Measurements from ENCODE around the gene DNASE1L2.

DNASE1L2 gene

DNA sequence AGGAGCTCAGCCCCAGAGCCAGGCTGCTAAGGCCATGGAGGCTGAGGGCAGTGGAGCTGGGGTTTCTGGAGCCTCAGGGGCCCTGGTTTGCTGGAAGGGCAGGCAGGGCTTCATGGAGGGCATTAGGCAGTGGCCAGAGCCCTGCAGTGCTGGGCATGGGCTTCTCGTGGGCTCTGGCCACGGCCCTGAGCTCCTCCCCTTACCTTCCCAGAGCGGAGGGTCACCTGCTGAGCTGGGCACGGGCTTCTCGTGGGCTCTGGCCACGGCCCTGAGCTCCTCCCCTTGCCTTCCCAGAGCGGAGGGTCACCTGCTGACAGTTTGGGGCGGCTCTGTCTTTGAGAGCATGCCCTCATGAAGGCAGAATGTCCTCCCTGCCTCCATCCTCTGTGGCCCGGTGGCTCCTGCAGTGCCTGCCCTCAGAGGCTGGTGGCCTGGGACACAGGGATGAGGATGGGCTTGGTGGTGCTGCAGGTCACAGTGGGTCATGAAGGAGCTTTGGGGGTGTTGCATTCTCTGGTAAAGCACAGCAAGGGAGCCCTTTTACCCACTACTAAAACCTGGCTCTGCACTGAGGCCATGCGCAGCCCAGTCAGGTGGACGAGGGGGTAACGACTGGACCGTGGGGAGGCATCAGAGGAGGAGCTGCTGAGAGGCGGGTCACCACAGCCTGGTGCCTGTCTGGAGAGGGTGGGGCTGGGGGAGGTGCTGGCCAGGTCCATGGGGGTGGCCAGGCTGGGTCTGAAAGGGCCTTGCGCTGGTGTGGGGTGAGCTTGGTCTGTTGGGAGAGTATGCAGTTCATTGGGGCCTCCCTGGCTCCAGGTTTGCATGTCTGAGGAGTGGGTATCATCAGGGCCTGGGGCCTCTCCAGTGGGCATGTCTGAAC is 34.6 kb downstream of the DNASE1L2 start:
- peaks cover 3% of the 10 kb centered on the region for H3K36me3 ChIP-seq (replicated peaks)
- in situ Hi-C loops (cut with MboI; ENCODE audit: low sequenced_read_pairs) = no loop called here
- no peak overlapping the region for H3K4me3 ChIP-seq
- H3K9me3 ChIP-seq = no peaks in the 10 kb centered on the region
- H3K27me3 ChIP-seq (ENCODE audit: low read depth) = no peaks in the 10 kb centered on the region
- DNase-seq (ENCODE audit: low spot score in 2 of 2) = no peak
- peaks cover 5% of the 10 kb centered on the region for H3K4me1 ChIP-seq

DNA sequence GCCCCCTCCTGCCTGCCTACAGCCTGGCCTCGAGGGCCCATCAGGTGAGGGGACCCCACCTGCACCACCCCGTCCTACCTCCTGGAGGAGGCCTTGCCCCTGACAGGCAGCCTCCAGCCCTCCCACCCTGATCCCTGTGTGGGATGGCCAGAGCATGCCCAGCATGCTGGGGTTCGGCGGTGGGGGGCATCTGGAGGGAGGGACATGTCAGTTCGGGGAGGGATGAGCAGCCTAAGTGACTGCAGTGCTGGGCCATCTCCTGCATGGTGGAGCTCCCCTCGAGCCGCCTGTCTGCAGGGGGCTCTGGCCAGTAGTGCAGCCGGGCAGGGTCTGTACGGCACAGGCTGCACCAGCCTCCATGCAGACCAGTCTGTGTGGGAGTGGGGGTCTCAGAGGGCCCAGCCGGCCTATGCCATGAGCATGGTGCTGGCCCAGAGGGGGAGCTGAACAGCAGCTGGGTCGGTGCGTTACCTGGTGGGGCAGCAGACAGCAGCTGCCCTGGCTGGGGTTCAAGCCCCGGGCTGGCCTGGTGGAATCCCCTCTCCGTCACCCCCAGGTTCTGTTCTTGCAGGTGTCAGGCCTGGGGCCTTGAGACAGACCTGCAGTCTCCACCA is 35.7 kb downstream of the DNASE1L2 start:
- in situ Hi-C loops (cut with MboI; ENCODE audit: low sequenced_read_pairs) = no loop called here
- H3K4me1 ChIP-seq = peaks cover 5% of the 10 kb centered on the region
- no peak overlapping the region for H3K4me3 ChIP-seq

DNA sequence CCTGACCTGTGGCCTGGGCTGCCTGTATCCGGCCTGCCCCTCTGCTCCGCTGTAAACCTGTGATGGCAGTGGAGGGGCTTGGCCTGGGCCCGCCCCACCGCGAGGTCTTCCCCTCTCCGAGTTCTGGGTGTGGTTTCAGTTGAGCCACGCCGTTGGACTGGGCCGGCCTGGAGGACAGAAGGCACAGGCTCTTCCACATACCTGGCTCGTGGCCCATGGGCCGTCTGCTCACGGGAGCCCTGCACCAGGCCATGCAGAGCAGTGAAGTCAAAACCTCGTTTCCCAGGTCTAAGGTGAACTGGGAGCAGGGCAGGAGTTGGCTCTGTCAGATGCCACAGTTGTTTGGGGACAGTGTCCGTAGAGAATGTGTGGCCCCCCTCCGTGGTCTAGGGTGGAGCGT is 37.2 kb downstream of the DNASE1L2 start:
- Histone ChIP-seq H3K4me1 (peaks cover 5% of the 10 kb centered on the region), H3K27me3 (ENCODE audit: low read depth) (no peaks in the 10 kb centered on the region), H3K9me3 (no peaks in the 10 kb centered on the region), H3K36me3 (replicated peaks) (peaks cover 3% of the 10 kb centered on the region), H3K4me3 (no peak overlapping the region)
- in situ Hi-C loops (cut with MboI; ENCODE audit: low sequenced_read_pairs) = no loop called here
- DNase-seq (ENCODE audit: low spot score in 2 of 2) = no peak

More for the DNA sequence above, 35.7 kb downstream of the DNASE1L2 start:
- no peak for DNase-seq (ENCODE audit: low spot score in 2 of 2)
- Histone ChIP-seq H3K36me3 (replicated peaks) (no peaks in the 10 kb centered on the region), H3K9me3 (no peaks in the 10 kb centered on the region), H3K27me3 (ENCODE audit: low read depth) (no peaks in the 10 kb centered on the region)

DNA sequence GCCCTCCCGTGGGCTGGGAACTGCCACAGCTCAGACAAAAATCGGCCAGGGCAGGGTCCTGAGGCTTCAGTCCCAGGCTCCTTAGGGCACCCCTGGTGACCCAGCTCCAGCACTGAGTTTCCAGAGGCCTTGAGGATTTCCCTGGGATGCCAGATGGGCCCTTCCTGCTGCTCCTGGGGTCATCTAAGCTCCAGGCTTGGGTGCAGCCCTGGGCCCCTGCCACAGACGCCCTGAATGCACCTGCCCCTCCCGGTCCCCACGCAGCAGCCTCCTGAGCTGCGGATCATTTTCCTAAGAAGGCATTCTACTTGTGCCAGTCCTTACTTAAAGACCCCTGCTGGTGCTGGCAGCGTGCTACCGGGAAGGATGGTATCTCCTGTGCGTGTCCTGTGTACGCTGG is 37.7 kb downstream of the DNASE1L2 start:
- in situ Hi-C loops (cut with MboI; ENCODE audit: low sequenced_read_pairs) = no loop called here
- Histone ChIP-seq H3K4me1 (peaks cover 5% of the 10 kb centered on the region), H3K9me3 (no peaks in the 10 kb centered on the region), H3K36me3 (replicated peaks) (peaks cover 3% of the 10 kb centered on the region), H3K27me3 (ENCODE audit: low read depth) (no peaks in the 10 kb centered on the region), H3K4me3 (no peak overlapping the region)
- no peak for DNase-seq (ENCODE audit: low spot score in 2 of 2)

DNA sequence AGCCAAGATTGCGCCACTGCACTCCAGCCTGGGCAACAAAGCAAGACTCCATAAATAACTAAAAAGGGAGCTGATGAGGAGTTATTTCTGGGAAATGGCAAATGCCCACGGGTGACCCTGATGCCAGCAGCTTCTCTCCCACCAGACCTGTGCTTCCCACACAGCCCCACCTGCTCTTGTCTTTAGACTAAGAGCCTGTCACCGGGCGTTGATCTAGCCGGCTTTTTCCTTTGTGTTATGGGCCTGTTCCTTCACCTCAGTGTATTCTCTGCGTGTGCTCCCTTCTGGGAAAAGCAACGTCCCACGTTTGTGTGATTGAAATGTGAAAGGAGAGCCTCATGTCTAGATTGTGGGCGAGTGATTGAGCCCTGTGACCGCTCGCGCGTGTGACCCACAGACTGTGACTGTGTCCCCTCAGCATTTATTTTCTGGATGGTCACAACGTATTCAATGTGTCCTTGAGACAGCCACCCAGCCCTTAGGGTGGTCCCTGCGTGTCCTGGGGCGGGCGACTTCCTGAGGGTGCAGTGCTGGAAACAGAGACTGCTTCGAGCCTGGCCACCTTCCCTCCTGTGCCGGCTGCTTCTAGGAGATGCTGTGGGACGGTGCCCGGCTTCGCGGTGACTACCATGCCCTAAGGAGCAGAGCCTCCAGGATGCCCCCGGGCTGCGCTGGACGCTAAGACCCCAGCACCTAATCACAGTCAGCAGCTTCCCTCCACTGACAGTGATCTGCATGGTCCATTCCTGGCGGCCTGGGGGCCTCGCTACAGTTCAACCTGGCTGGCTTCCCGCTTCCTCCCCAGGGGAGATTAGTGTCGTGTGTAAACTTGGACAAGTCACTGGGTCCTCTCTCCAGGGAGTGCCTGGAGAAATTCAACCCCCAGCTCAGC is 39.5 kb downstream of the DNASE1L2 start:
- in situ Hi-C loops (cut with MboI; ENCODE audit: low sequenced_read_pairs) = no loop called here
- no peaks in the 10 kb centered on the region for H3K4me1 ChIP-seq
- DNase-seq (ENCODE audit: low spot score in 2 of 2) = no peak
- H3K4me3 ChIP-seq = no peak overlapping the region
- H3K27me3 ChIP-seq (ENCODE audit: low read depth) = no peaks in the 10 kb centered on the region
- H3K9me3 ChIP-seq = no peaks in the 10 kb centered on the region
- H3K36me3 ChIP-seq (replicated peaks) = peaks cover 3% of the 10 kb centered on the region

DNA sequence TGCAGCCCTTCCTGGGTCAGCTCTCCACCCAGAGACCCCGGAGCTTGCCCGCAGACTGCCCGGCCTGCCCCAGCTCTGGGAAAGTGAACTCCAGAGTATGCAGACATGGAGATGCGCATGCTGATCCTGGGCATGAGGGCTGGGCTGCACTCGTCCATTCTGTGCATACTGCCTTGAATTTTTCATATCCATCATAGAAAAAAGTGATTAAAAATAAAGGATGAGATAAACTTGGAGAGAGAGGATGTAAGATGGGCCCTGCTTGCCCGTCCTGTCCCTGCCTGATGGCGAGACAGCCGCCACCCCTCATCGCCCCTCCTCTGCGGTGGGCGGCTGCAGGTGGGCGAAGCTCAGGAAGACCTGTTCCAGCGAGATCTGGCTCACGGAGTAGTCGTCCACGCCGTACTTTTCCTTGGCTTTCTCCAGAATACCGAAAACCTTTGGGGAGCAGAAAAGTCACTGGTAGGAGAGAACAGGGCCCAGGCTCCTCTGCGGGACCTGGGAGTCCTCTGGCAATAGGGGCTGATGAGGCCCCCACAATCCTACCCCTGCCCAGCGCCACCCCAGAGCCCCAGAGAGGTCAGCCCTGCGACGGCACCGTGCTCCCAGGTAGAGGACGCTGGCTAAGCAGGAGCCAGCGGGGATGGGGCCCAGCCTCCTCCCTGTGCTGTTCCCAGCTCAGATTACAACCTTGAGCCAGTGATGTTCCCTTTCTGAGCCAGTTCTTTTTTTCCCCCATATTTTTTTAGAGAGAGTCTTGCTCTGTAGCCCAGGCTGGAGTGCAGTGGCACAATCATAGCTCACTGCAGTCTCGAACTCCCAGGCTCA is 40.3 kb downstream of the DNASE1L2 start:
- no peaks in the 10 kb centered on the region for H3K27me3 ChIP-seq (ENCODE audit: low read depth)
- in situ Hi-C loops (cut with MboI; ENCODE audit: low sequenced_read_pairs) = no loop called here

DNA sequence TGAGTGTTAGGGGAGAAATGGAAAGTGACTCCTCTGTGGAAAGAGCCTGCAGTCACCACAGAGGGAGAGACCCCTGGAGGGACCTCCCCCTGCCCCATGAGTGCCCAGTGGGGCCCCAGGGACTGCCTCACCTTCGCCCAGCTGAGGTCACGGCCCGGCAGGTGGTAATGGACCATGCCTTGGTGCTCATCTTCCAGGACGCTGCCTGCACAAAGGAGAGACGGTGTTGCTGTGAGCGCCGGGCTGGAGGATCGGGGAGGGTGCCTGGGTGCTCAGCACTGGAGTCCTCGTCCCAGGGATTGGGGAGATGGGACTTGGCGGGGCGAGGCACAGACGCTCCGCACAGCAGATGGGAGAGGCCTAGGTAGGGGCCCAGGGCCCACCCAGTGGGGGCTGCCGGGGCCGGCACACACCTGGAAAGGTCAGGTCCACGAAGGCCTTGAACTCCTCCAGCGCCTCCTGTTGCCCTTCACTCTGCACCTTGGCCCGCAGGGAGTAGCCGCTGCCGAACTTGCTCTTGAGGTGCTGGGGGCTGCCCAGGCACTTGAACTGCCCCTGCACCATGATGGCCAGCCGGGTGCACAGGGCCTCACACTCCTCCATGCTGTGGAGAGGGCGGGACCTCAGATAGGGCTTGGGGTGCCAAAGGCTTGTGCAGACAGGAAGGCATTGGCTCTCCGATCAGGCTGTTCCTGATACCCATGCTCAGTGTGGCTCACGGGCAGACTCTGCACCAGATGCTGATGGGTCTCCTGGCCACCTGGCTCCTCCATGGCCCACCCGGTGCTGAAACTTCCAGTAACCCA is 41.4 kb downstream of the DNASE1L2 start:
- H3K4me3 ChIP-seq = no peak overlapping the region
- in situ Hi-C loops (cut with MboI; ENCODE audit: low sequenced_read_pairs) = no loop called here
- peaks cover 3% of the 10 kb centered on the region for H3K36me3 ChIP-seq (replicated peaks)
- no peaks in the 10 kb centered on the region for H3K27me3 ChIP-seq (ENCODE audit: low read depth)
- no peaks in the 10 kb centered on the region for H3K4me1 ChIP-seq
- DNase-seq (ENCODE audit: low spot score in 2 of 2) = no peak
- no peaks in the 10 kb centered on the region for H3K9me3 ChIP-seq

More for the DNA sequence above, 40.3 kb downstream of the DNASE1L2 start:
- Histone ChIP-seq H3K9me3 (no peaks in the 10 kb centered on the region), H3K4me1 (no peaks in the 10 kb centered on the region), H3K4me3 (no peak overlapping the region), H3K36me3 (replicated peaks) (peaks cover 3% of the 10 kb centered on the region)
- DNase-seq (ENCODE audit: low spot score in 2 of 2) = no peak

DNA sequence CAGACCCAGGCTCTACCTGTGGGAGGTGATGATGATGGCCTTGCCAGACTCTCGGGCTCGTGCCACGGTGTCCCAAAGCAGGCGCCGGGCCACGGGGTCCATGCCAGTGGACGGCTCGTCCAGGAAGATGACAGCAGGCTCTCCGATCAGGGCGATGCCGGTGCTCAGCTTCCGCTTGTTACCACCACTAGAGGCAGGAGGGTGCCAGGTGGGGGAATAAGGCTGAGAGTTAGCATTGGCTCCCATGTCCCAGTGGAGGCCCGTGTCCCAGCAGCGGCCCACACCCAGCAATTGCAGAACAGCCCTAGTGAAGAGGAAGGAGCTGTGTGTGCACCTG is 42.0 kb downstream of the DNASE1L2 start:
- Histone ChIP-seq H3K4me3 (no peak overlapping the region), H3K27me3 (ENCODE audit: low read depth) (no peaks in the 10 kb centered on the region), H3K9me3 (no peaks in the 10 kb centered on the region), H3K36me3 (replicated peaks) (peaks cover 3% of the 10 kb centered on the region), H3K4me1 (no peaks in the 10 kb centered on the region)
- in situ Hi-C loops (cut with MboI; ENCODE audit: low sequenced_read_pairs) = no loop called here
- DNase-seq (ENCODE audit: low spot score in 2 of 2) = no peak

DNA sequence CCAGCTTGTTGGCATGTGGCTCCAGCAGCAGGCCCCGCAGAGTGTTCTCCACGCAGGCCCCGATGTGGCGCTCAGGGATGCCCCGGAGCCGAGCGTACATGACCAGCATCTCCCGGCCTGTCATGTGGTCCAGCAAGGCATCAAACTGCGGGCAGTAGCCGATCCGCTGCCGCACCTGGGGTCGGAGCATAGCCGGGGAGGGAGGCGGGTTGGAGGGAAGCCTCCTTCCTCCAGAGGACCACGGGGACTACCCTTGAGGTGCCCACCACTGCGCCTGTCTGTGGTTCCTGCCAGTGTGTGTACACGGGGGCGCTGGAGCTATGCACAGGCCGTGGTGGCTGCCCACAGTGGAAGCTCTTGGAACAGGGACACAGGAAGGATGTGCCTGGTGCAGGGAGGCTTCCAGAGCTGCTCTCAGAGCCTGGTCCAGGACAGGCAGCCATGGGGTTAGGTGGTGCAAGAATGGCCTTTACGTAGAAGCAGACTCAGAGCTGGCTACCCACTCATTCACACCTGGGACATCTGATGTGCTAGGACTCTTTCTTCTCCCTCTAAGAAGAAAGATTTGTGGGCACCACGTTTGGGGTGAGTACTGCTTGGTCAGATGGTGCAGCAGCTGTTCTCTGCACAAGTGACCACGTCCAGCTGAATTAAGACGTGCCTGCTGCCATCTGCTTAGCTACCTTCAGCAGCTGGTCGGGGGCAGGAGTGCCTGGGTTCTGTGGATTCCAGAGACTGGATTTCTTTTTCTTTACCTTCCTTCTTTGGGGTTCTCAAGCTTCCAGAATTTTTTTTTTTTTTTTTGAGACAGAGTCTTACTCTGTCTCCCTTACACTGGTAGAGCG is 42.9 kb downstream of the DNASE1L2 start:
- Histone ChIP-seq H3K36me3 (replicated peaks) (peaks cover 7% of the 10 kb centered on the region), H3K4me3 (no peak overlapping the region), H3K27me3 (ENCODE audit: low read depth) (no peaks in the 10 kb centered on the region), H3K9me3 (no peaks in the 10 kb centered on the region), H3K4me1 (no peaks in the 10 kb centered on the region)
- DNase-seq (ENCODE audit: low spot score in 2 of 2) = no peak
- in situ Hi-C loops (cut with MboI; ENCODE audit: low sequenced_read_pairs) = no loop called here

DNA sequence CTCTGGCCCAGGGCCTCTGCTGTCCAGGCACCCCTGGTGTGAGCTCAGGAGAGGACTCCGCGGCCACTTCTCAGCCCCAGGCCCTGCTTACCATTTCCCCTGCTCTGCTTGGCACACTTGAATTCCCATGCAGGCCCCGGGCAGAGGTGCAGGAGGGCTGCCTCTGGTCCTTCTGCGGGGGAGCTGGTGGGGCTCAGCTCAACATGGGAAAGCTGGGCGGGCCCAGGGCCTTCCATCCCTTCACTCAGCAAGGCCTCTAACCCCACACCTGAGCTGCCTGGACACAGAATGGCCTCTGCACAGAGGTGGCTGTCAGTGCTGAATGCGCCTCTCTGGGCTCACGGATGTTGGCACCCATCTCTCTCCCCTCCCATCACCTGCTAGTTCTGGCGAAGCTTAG is 44.2 kb downstream of the DNASE1L2 start:
- Histone ChIP-seq H3K36me3 (replicated peaks) (peaks cover 7% of the 10 kb centered on the region), H3K4me3 (no peak overlapping the region), H3K9me3 (no peaks in the 10 kb centered on the region), H3K4me1 (no peaks in the 10 kb centered on the region), H3K27me3 (ENCODE audit: low read depth) (no peaks in the 10 kb centered on the region)
- in situ Hi-C loops (cut with MboI; ENCODE audit: low sequenced_read_pairs) = no loop called here
- no peak for DNase-seq (ENCODE audit: low spot score in 2 of 2)

DNA sequence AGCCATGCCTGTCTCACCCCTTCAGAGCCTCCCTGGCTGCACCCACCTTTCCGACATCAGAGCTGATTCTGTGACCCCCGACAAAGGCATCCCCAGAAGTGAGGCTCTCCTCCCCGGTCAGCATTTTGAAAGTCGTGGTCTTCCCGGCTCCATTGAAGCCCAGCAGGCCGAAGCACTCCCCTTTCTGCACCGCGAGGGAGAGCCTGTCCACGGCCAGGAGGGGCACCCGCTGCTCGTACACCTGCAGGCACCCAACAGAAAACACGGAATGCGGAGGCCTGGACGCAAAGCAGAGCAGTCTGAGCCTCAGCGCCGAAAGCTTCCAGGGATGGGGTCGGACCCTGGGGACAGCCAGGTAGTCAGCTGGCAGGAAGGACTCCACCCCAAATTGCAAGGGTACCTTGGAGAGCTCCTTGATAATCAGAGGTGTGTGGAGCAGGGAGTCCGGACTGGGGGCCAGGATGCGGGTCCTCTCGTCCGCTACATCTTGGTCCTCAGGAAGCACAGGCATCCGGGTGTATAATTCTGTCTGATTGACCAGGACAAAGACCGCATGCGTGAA is 44.8 kb downstream of the DNASE1L2 start:
- DNase-seq (ENCODE audit: low spot score in 2 of 2) = no peak
- in situ Hi-C loops (cut with MboI; ENCODE audit: low sequenced_read_pairs) = no loop called here
- H3K4me3 ChIP-seq = no peak overlapping the region
- H3K27me3 ChIP-seq (ENCODE audit: low read depth) = no peaks in the 10 kb centered on the region
- H3K4me1 ChIP-seq = no peaks in the 10 kb centered on the region
- H3K36me3 ChIP-seq (replicated peaks) = peaks cover 7% of the 10 kb centered on the region
- no peaks in the 10 kb centered on the region for H3K9me3 ChIP-seq

DNA sequence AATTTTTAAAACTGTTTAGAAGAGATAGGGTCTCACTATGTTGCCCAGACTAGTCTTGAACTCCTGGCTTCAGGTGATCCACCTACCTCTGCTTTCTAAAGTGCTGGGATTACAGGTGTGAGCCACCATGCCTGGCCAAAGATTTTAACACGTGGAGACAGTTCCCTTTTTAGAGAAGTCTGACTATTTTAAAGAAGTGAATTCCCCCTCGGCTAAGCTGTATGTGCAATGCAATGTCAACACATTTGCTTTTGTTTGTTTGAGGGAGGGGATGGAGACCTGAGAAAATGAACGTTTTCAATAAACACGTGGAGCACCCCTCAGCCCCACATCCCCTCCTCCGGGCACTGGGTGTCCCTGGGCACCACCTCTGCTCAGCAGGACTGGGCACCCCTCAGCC is 46.0 kb downstream of the DNASE1L2 start:
- Histone ChIP-seq H3K36me3 (replicated peaks) (peaks cover 7% of the 10 kb centered on the region), H3K27me3 (ENCODE audit: low read depth) (no peaks in the 10 kb centered on the region), H3K4me3 (no peak overlapping the region), H3K9me3 (no peaks in the 10 kb centered on the region), H3K4me1 (no peaks in the 10 kb centered on the region)
- in situ Hi-C loops (cut with MboI; ENCODE audit: low sequenced_read_pairs) = no loop called here
- DNase-seq (ENCODE audit: low spot score in 2 of 2) = no peak
